Fibroblast of villous mesenchyme (primary cell): Measurements from ENCODE around the gene SMKR1. TPM values are rescaled to one million over a fixed set of nuclear protein-coding genes. Genes with fewer than 3 reads are reported as not detected.

Experiments used
- DNase-seq: peaks from one replicate; pipeline ENCODE4 v3.0.0-alpha.2; 2010; ENCODE audit warnings: low read depth
- H3K4me3 ChIP-seq: 2 replicates; pipeline ENCODE4 v1.5.1; 2011; ENCODE audit warnings: low read depth, mild to moderate bottlenecking, low read length
- total RNA-seq: library from RNA; depleted of rRNA; stranded (reverse); fragments of >200 nt; gene quantifications from 2 replicates; pipeline ENCODE4 v1.2.3, GENCODE V29; 2012
- TF ChIP-seq, protein P1 (sequence below): IDR thresholded peaks from 2 replicates; pipeline ENCODE4 v1.5.1; 2012; ENCODE audit warnings: low read depth, mild to moderate bottlenecking, low read length; ENCODE audit not compliant: insufficient read depth

SMKR1 gene
- total RNA-seq, 1 donor = not detected

DNA sequence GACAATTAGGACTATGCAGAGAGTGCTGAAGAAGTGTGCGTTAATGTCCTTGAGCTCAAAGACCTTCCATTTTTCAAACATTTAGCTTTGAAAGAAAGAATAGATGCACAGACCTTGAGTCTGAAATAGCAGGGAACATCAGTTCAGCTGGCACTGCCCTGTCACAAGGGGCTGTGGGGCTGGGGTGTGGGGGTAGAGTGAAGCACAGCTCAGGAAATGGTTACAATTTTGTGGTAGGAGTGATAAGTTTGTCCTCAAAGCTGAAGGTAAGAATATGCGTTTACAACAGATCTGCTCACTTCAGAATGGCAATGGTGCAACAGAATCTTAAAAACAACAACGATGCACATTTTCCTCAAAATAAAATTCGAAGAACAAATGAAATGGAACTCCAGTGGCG lies 33.6 kb downstream of the SMKR1 start:
- no peak overlapping the region for H3K4me3 ChIP-seq
- no peak for DNase-seq
- TF ChIP-seq, protein P1, sequence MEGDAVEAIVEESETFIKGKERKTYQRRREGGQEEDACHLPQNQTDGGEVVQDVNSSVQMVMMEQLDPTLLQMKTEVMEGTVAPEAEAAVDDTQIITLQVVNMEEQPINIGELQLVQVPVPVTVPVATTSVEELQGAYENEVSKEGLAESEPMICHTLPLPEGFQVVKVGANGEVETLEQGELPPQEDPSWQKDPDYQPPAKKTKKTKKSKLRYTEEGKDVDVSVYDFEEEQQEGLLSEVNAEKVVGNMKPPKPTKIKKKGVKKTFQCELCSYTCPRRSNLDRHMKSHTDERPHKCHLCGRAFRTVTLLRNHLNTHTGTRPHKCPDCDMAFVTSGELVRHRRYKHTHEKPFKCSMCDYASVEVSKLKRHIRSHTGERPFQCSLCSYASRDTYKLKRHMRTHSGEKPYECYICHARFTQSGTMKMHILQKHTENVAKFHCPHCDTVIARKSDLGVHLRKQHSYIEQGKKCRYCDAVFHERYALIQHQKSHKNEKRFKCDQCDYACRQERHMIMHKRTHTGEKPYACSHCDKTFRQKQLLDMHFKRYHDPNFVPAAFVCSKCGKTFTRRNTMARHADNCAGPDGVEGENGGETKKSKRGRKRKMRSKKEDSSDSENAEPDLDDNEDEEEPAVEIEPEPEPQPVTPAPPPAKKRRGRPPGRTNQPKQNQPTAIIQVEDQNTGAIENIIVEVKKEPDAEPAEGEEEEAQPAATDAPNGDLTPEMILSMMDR = no peak

DNA sequence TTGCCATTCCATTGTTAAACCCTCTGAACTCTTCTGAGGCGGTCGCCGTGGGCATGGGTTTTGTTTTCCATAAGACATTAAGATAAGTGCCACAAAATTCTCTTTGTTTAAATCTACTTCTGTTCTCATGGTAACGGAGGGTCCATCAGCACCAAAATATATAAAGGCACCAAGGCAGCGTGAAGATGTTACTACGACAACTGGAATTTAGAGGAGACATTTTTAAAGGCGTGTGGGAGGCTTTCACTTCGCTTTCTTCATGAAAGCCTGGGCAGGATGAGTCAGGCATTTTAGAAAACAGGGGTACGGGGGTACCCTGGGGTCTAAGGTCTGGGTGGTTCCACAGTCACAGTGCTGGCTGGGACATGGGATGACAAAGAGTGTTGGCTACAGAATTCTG lies 34.0 kb downstream of the SMKR1 start:
- DNase-seq = no peak
- TF ChIP-seq, protein P1 = no peak
- no peak overlapping the region for H3K4me3 ChIP-seq

GRCh38 chr7:129538790-129539189 lies 36.5 kb downstream of the SMKR1 start:
- no peak for DNase-seq
- H3K4me3 ChIP-seq = no peak overlapping the region
- TF ChIP-seq, protein P1 = no peak

DNA sequence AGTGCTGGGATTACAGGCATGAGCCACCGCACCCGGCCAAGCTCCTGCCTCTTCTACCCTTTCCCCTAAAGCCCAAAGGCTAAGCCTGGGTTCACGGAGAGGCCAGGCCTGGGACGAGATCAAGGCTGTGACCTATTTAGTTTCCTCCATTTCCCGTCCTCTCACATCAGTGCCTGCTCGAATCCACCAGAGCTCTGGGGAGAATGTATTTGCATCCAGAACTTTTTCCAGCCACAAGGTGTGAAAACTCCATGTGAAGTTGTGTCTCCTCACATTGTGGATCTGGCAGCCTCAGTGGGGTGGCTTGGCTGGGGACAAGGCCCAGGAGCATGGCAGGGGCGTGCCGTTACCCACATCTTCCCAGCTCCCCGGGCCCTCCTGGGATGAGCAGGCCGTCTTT lies 38.0 kb downstream of the SMKR1 start:
- no peak for DNase-seq
- TF ChIP-seq, protein P1 = no peak
- no peak overlapping the region for H3K4me3 ChIP-seq

DNA sequence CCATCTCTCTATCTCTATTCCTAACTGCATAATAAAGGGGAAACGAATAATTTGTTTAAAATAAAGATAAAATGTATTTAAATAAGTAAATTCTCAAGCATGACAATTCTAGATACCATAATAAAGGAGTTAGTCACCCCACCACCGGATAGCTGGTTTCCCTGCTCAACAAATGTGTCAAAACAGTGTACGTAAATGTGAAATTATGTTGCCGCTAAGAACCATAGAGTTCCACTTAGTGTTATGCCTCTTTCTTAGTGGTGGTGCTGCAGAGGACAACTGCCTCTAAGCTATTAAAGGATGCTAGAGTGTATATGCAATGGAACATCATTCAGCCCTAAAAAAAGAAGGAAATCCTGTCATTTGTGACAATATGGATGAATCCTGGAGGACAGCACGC lies 42.4 kb downstream of the SMKR1 start:
- no peak overlapping the region for H3K4me3 ChIP-seq
- DNase-seq = no peak
- TF ChIP-seq, protein P1 = no peak

GRCh38 chr7:129550693-129551360 lies 48.5 kb downstream of the SMKR1 start:
- H3K4me3 ChIP-seq = no peak overlapping the region
- TF ChIP-seq, protein P1 = no peak
- DNase-seq = peak; percentile 71
